AG09319 (cell line): ENCODE data around the gene DDN.

Experiments used
- DNase-seq: peaks from one replicate; pipeline ENCODE4 v3.0.0-alpha.2; 2010; ENCODE audit warnings: low read depth; ENCODE audit errors: extremely low read depth
- CTCF ChIP-seq: IDR thresholded peaks from 2 replicates; pipeline ENCODE4 v1.5.1; 2011; ENCODE audit warnings: low read depth, mild to moderate bottlenecking, inconsistent platforms, low read length, moderate library complexity

Gene DDN

GRCh38 chr12:48972952-48973483 is 26.2 kb downstream of the DDN start:
- DNase-seq: no peak
- TF ChIP-seq CTCF: no peak

GRCh38 chr12:48972213-48972951 is 26.8 kb downstream of the DDN start:
- no peak for DNase-seq
- no peak; the same call in 1 of the 2 replicates for TF ChIP-seq CTCF

- no peak for TF ChIP-seq CTCF
- DNase-seq: no peak
Measured at GRCh38 chr12:48970702-48971334, 28.4 kb downstream of the DDN start.

- TF ChIP-seq CTCF: no peak
- DNase-seq: no peak
Measured at GRCh38 chr12:48969833-48970701, 29.1 kb downstream of the DDN start.

GRCh38 chr12:48969160-48969771 is 29.9 kb downstream of the DDN start:
- DNase-seq: no peak
- no peak for TF ChIP-seq CTCF

GRCh38 chr12:48968467-48968866 is 30.7 kb downstream of the DDN start:
- TF ChIP-seq CTCF: no peak
- no peak for DNase-seq
